ENCODE data around the gene CASTOR2.

DNA sequence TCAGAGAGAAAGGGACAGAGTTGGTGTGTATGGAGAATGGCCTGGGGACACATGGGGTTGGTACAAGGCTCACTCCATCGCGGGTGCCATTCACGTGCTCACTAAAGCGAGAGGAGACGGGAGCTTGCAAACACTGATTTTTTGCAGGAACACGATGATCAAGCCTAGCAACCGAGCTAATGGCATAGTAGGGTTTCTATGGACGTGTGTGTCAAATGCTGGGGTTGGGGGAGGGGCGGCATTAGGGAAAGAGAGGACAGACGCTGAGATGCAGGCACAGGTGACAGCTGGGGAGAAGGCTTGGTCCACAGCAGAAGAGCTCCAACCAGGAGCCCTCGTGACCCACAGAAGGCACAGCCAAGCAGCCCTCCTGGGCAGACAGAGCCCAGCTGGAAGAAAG is 75.2 kb downstream of the CASTOR2 start:
- TF ChIP-seq EZH2 (IDR thresholded peaks at IDR 0.05; ENCODE audit: insufficient read depth, low read length): no peak
- TF ChIP-seq CTCF (IDR thresholded peaks at IDR 0.05; ENCODE audit: insufficient read depth, low read depth, low read length): no peak

All from astrocyte (in vitro differentiated cells and primary cell).